Mesendoderm (in vitro differentiated cells): ENCODE results near the gene ARHGEF37.
A peak's percentile ranks its signal among the peaks of the same experiment; 100 is the strongest.
"Not testable (repeated sequence)": the region's sequence is repeated elsewhere in the genome, so short reads cannot be mapped to it uniquely, and the experiment has no call there.

Source experiments
- DNase-seq: peaks from one replicate; pipeline ENCODE4 v3.0.0; 2013
- H2AK5ac ChIP-seq: 2 replicates; pipeline ENCODE4 v1.6.1; 2013; ENCODE audit warnings: low read length, inconsistent platforms
- H2BK120ac ChIP-seq: 2 replicates; pipeline ENCODE4 v1.6.1; 2013; ENCODE audit warnings: low read depth, mild to moderate bottlenecking, low read length, moderate library complexity, mixed read lengths
- H2BK15ac ChIP-seq: replicated peaks from 2 replicates; pipeline ENCODE4 v1.6.1; 2013; ENCODE audit warnings: low read depth, mild to moderate bottlenecking, moderate library complexity
- H2BK5ac ChIP-seq: 2 replicates; pipeline ENCODE4 v1.6.1; 2013; ENCODE audit warnings: low read length, inconsistent platforms
- H3K18ac ChIP-seq: 2 replicates; pipeline ENCODE4 v1.6.1; 2013; ENCODE audit warnings: mild to moderate bottlenecking, low read length, mixed read lengths
- H3K23ac ChIP-seq: one replicate; pipeline ENCODE4 v1.6.1; 2013; ENCODE audit warnings: low read length
- H3K27ac ChIP-seq: 2 replicates; pipeline ENCODE4 v1.5.1; 2013; ENCODE audit warnings: low read depth, mild to moderate bottlenecking, inconsistent platforms, low read length, moderate library complexity
- H3K27me3 ChIP-seq: 2 replicates; pipeline ENCODE4 v1.6.1; 2013; ENCODE audit warnings: low read length, control low read depth, mild to moderate bottlenecking, inconsistent platforms; ENCODE audit not compliant: insufficient read depth, poor library complexity
- H3K36me3 ChIP-seq: 2 replicates; pipeline ENCODE4 v1.6.1; 2013; ENCODE audit warnings: low read length, inconsistent platforms; ENCODE audit not compliant: control insufficient read depth, insufficient read depth
- H3K4ac ChIP-seq: one replicate; pipeline ENCODE4 v1.6.1; 2013; ENCODE audit warnings: low read depth, mild to moderate bottlenecking, low read length, moderate library complexity
- H3K4me1 ChIP-seq: 2 replicates; pipeline ENCODE4 v1.6.1; 2013; ENCODE audit warnings: low read depth, low read length, inconsistent platforms; ENCODE audit not compliant: control insufficient read depth
- H3K4me2 ChIP-seq: 2 replicates; pipeline ENCODE4 v1.6.1; 2013; ENCODE audit warnings: low read length
- H3K4me3 ChIP-seq: 2 replicates; pipeline ENCODE4 v1.5.1; 2013; ENCODE audit warnings: mild to moderate bottlenecking, low read length
- H3K56ac ChIP-seq: one replicate; pipeline ENCODE4 v1.6.1; 2013; ENCODE audit warnings: low read length
- H3K79me1 ChIP-seq: 2 replicates; pipeline ENCODE4 v1.6.1; 2013; ENCODE audit warnings: low read length, inconsistent platforms
- H3K79me2 ChIP-seq: 2 replicates; pipeline ENCODE4 v1.6.1; 2013; ENCODE audit warnings: mild to moderate bottlenecking, low read length; ENCODE audit not compliant: control insufficient read depth, insufficient read depth
- H3K9ac ChIP-seq: 2 replicates; pipeline ENCODE4 v1.6.1; 2013; ENCODE audit warnings: low read length, inconsistent platforms
- H4K5ac ChIP-seq: one replicate; pipeline ENCODE4 v1.6.1; 2013; ENCODE audit warnings: low read length
- H4K8ac ChIP-seq: one replicate; pipeline ENCODE4 v1.6.1; 2013; ENCODE audit warnings: low read depth, mild to moderate bottlenecking, control low read depth, low read length, moderate library complexity
- WGBS: extraction: QIAGEN DNeasy Blood & Tissue Kit; methylation state at CpG from one replicate; pipeline ENCODE4 v1.1.7; 2013; ENCODE audit warnings: low lambda C conversion rate, missing lambda C conversion rate; ENCODE audit not compliant: insufficient coverage; ENCODE audit errors: extremely low coverage; 5-methylcytosine and 5-hydroxymethylcytosine counted together

The ARHGEF37 gene

GRCh38 chr5:149588936-149589335 is 7.6 kb downstream of the ARHGEF37 start:
- no peak overlapping the region for H2BK5ac ChIP-seq
- H4K8ac ChIP-seq, result no peak overlapping the region
- H3K27me3 ChIP-seq, result no peaks in the 10 kb centered on the region
- H3K4me2 ChIP-seq, result no peak overlapping the region
- H3K4ac ChIP-seq, result no peak overlapping the region
- no peaks in the 10 kb centered on the region for H3K36me3 ChIP-seq
- H3K23ac ChIP-seq, result no peak overlapping the region
- H3K18ac ChIP-seq, result no peak overlapping the region
- H3K4me1 ChIP-seq, result no peaks in the 10 kb centered on the region
- no peak overlapping the region for H3K9ac ChIP-seq
- no peaks in the 10 kb centered on the region for H3K79me1 ChIP-seq
- H3K79me2 ChIP-seq, result no peaks in the 10 kb centered on the region
- H2BK15ac ChIP-seq, result no peak overlapping the region
- no peak overlapping the region for H2BK120ac ChIP-seq
- H2AK5ac ChIP-seq, result no peak overlapping the region
- no peak for DNase-seq
- H3K27ac ChIP-seq, result no peak overlapping the region
- H4K5ac ChIP-seq, result no peak overlapping the region
- H3K4me3 ChIP-seq, result no peak overlapping the region
- no CpG with 5 or more reads among the region's 1 CpG for WGBS
- no peak overlapping the region for H3K56ac ChIP-seq

- DNase-seq, result no peak
- Histone ChIP-seq H3K27ac (no peak overlapping the region), H4K5ac (no peak overlapping the region), H3K4me1 (no peaks in the 10 kb centered on the region), H3K9ac (no peak overlapping the region), H2BK15ac (no peak overlapping the region), H3K56ac (no peak overlapping the region), H3K4me3 (no peak overlapping the region), H3K79me2 (no peaks in the 10 kb centered on the region), H3K4ac (no peak overlapping the region), H3K79me1 (no peaks in the 10 kb centered on the region), H3K4me2 (no peak overlapping the region), H4K8ac (no peak overlapping the region), H3K18ac (no peak overlapping the region), H2BK120ac (no peak overlapping the region), H3K27me3 (no peaks in the 10 kb centered on the region), H2BK5ac (no peak overlapping the region), H2AK5ac (no peak overlapping the region), H3K23ac (no peak overlapping the region), H3K36me3 (no peaks in the 10 kb centered on the region)
- no CpG with 5 or more reads among the region's 2 CpGs for WGBS
Observed at GRCh38 chr5:149593370-149593769, 12.1 kb downstream of the ARHGEF37 start.

DNA sequence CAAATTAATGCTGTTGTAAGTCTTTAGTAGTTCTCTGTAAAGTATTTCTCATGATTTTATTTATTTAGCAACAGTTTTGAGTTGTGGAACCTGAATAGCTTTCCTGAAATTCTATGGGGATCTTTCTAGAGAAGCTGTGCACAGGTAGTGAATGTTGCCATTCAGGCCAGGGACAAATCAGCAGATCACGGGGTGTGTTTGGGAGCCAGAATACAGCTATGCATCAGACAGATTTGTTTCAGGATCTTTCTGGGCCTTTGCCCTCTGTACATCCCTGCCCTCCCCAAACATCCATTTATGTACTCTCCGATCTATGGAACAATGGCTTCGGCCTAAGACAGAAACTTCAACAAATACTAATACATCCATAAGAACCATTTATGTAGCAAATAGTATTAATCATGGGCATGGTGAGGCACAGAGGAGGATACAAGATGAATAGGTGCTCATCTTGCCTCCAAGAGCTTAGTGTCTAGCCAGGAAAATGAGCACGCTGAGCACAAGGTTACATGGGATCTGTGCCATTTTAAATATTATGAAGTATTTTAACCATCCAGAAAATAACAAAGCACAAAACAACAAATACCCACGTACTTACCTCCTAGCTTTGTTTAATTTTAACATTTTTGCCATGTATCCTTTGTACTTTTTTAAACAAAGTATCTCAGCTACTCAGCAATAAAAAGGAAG is 13.1 kb downstream of the ARHGEF37 start:
- H3K4me3 ChIP-seq, result no peak overlapping the region

GRCh38 chr5:149595105-149595504 is 13.8 kb downstream of the ARHGEF37 start:
- not testable (repeated sequence) for H2BK15ac ChIP-seq, H3K56ac ChIP-seq, H3K79me1 ChIP-seq, H3K36me3 ChIP-seq, H3K9ac ChIP-seq, H3K18ac ChIP-seq, DNase-seq, H2BK5ac ChIP-seq, H3K4me1 ChIP-seq, H3K79me2 ChIP-seq, H3K27me3 ChIP-seq, H3K27ac ChIP-seq, H3K23ac ChIP-seq, H3K4me3 ChIP-seq, H4K5ac ChIP-seq, H3K4me2 ChIP-seq, H2BK120ac ChIP-seq, H2AK5ac ChIP-seq, H3K4ac ChIP-seq, H4K8ac ChIP-seq
- no CpG with 5 or more reads among the region's 3 CpGs for WGBS

More for the DNA sequence above, 13.1 kb downstream of the ARHGEF37 start:
- no peak overlapping the region for H2BK5ac ChIP-seq
- no peaks in the 10 kb centered on the region for H3K36me3 ChIP-seq
- H2AK5ac ChIP-seq, result no peak overlapping the region
- H4K8ac ChIP-seq, result no peak overlapping the region
- H3K4ac ChIP-seq, result no peak overlapping the region
- H2BK15ac ChIP-seq, result no peak overlapping the region
- H2BK120ac ChIP-seq, result no peak overlapping the region
- no peaks in the 10 kb centered on the region for H3K4me1 ChIP-seq
- no peaks in the 10 kb centered on the region for H3K79me2 ChIP-seq
- no peak overlapping the region for H3K56ac ChIP-seq
- no peak overlapping the region for H4K5ac ChIP-seq
- H3K27me3 ChIP-seq, result no peaks in the 10 kb centered on the region
- H3K23ac ChIP-seq, result no peak overlapping the region
- no peak overlapping the region for H3K27ac ChIP-seq
- no peak overlapping the region for H3K9ac ChIP-seq
- H3K4me2 ChIP-seq, result no peak overlapping the region
- no peak for DNase-seq
- no CpG with 5 or more reads among the region's 5 CpGs for WGBS
- no peaks in the 10 kb centered on the region for H3K79me1 ChIP-seq
- no peak overlapping the region for H3K18ac ChIP-seq

DNA sequence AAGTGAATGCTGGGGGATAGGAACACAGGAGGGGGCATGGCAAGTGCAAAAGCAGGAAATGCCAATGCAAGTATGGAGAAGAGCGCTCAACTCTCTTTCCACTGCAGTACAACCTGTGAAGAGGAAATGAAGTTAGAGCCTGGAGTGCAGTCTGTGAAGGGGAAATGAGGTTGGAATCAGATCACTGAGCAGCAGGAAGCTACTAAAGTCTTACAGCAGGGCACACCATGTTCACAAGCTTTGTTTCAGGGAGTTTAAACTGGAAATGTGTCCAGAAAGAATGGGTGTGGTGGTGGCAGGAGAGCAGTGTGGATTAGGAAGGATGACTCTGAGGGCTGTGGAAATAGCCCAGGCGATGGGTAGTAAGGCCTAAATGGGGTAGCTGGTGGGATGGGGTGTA is 15.4 kb downstream of the ARHGEF37 start:
- no peak overlapping the region for H3K4me3 ChIP-seq
- WGBS, result no CpG with 5 or more reads among the region's 2 CpGs
- H3K27me3 ChIP-seq, result no peaks in the 10 kb centered on the region
- H3K36me3 ChIP-seq, result no peaks in the 10 kb centered on the region
- no peak overlapping the region for H4K8ac ChIP-seq
- H2AK5ac ChIP-seq, result no peak overlapping the region
- H2BK120ac ChIP-seq, result no peak overlapping the region
- H2BK15ac ChIP-seq, result no peak overlapping the region
- H3K27ac ChIP-seq, result no peak overlapping the region
- no peak overlapping the region for H3K4ac ChIP-seq
- H3K23ac ChIP-seq, result no peak overlapping the region
- no peaks in the 10 kb centered on the region for H3K4me1 ChIP-seq
- H3K18ac ChIP-seq, result peak overlapping the region; percentile 9
- peak; percentile 49 for DNase-seq
- no peak overlapping the region for H4K5ac ChIP-seq
- no peaks in the 10 kb centered on the region for H3K79me1 ChIP-seq
- H3K9ac ChIP-seq, result no peak overlapping the region
- no peaks in the 10 kb centered on the region for H3K79me2 ChIP-seq
- no peak overlapping the region for H2BK5ac ChIP-seq
- no peak overlapping the region for H3K56ac ChIP-seq
- no peak overlapping the region for H3K4me2 ChIP-seq

- Histone ChIP-seq H4K5ac (no peak overlapping the region), H3K9ac (no peak overlapping the region), H3K27ac (no peak overlapping the region), H3K36me3 (no peaks in the 10 kb centered on the region), H3K79me2 (no peaks in the 10 kb centered on the region), H3K4me1 (no peaks in the 10 kb centered on the region), H3K56ac (no peak overlapping the region), H4K8ac (no peak overlapping the region), H2AK5ac (no peak overlapping the region), H3K79me1 (no peaks in the 10 kb centered on the region), H2BK15ac (no peak overlapping the region), H3K4me3 (no peak overlapping the region), H2BK5ac (no peak overlapping the region), H3K4me2 (no peak overlapping the region), H3K4ac (no peak overlapping the region), H2BK120ac (no peak overlapping the region), H3K18ac (no peak overlapping the region), H3K23ac (no peak overlapping the region), H3K27me3 (no peaks in the 10 kb centered on the region)
- no CpG with 5 or more reads among the region's 7 CpGs for WGBS
- no peak for DNase-seq
Observed at GRCh38 chr5:149597618-149598017, 16.3 kb downstream of the ARHGEF37 start.
